Activated naive CD8-positive, alpha-beta T cell treated with anti-CD3 and anti-CD28 coated beads, Interleukin-2, amount 10 ng/mL, durations not matched to agents 7 days and 5 days (primary cell): ENCODE measurements around the gene PRAMEF6. TPM values are rescaled to one million over a fixed set of nuclear protein-coding genes. Genes with fewer than 3 reads are reported as not detected.
"Not testable (repeated sequence)": the region's sequence is repeated elsewhere in the genome, so short reads cannot be mapped to it uniquely, and the experiment has no call there.

Experiments used
- ATAC-seq: fragments of 150-1000 bp; cut with Tn5 transposase; one replicate; pipeline ENCODE4 v1.10.0; 2021; ENCODE audit warnings: low read depth, moderate library complexity
- POLR2A ChIA-PET: fragments of 350-600 bp; sonication (Branson Sonifier 250); formaldehyde crosslinking; loops from one replicate; lab custom pipeline; 2021; ENCODE audit warnings: antibody characterized with exemption; lab: Charles Lee
- DNase-seq: peaks from one replicate; pipeline ENCODE4 v3.0.0; 2021
- H3K27ac Mint-ChIP-seq: one replicate; pipeline ENCODE4 v1.8.0; 2022; ENCODE audit warnings: mild to moderate bottlenecking, mixed read lengths
- H3K27me3 Mint-ChIP-seq: one replicate; pipeline ENCODE4 v1.8.0; 2022; ENCODE audit warnings: mild to moderate bottlenecking, moderate library complexity, mixed read lengths
- H3K36me3 Mint-ChIP-seq: one replicate; pipeline ENCODE4 v1.8.0; 2021; ENCODE audit warnings: mild to moderate bottlenecking, mixed read lengths
- H3K4me1 Mint-ChIP-seq: one replicate; pipeline ENCODE4 v1.8.0; 2021; ENCODE audit warnings: mixed read lengths
- H3K4me3 Mint-ChIP-seq: one replicate; pipeline ENCODE4 v1.8.0; 2022; ENCODE audit warnings: mild to moderate bottlenecking, moderate library complexity, mixed read lengths
- H3K9me3 Mint-ChIP-seq: one replicate; pipeline ENCODE4 v1.8.0; 2021; ENCODE audit warnings: mixed read lengths
- total RNA-seq, 2 experiments: library from RNA; stranded (reverse); gene quantifications; one replicate each; pipeline ENCODE4 v1.2.3, GENCODE V29; 2021

The PRAMEF6 gene
- total RNA-seq: not detected

DNA sequence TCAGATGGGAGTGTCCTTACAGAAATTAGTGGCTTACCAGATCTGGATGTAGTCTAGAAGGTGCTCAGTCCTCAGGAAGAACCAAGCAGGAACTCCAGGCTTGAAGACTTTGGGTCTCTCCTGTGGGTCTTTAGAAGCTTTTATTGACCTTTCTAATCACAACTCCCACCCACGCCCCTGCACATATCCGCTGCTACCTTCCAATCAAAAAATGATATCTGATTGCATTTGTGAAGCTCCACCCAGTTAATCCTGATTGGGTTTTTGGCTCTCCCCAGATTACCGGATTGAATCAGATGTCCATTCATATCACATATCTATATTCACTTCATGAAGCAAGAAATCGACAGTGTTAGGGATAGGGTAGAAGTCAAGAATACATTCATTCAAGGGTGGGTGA, at the start of gene PRAMEF6:
TSS of gene PRAMEF6 (minus strand) at position 101 of the 400 bp plus-strand sequence. CDS start 5,062 bp downstream, outside the sequence.
- DNase-seq, ATAC-seq, POLR2A ChIA-PET, H3K27me3 Mint-ChIP-seq, H3K4me3 Mint-ChIP-seq, H3K27ac Mint-ChIP-seq, H3K36me3 Mint-ChIP-seq, H3K4me1 Mint-ChIP-seq, H3K9me3 Mint-ChIP-seq: not testable (repeated sequence)

DNA sequence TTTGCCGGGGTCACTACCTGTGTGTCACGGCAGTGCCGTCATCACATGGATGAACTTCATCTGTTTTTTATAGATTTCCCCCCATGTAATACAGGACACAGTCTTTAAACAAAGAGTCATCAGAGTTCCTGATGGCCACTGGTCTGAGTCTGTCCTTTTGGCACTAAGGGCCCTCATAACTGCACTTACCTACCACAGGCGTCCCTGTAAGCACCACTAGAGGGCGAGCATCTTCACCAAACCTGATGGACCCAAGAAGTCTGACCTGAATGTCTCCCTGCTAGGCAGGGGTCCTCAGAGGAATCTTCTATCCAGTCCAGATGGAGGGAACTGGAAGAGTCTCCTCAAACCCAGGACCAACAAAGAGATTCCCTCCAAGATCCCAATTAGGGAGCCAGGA, 23.0 kb downstream of the PRAMEF6 start:
- H3K4me3 Mint-ChIP-seq, H3K27ac Mint-ChIP-seq, POLR2A ChIA-PET, H3K27me3 Mint-ChIP-seq, H3K4me1 Mint-ChIP-seq, H3K36me3 Mint-ChIP-seq, ATAC-seq, DNase-seq, H3K9me3 Mint-ChIP-seq: not testable (repeated sequence)

DNA sequence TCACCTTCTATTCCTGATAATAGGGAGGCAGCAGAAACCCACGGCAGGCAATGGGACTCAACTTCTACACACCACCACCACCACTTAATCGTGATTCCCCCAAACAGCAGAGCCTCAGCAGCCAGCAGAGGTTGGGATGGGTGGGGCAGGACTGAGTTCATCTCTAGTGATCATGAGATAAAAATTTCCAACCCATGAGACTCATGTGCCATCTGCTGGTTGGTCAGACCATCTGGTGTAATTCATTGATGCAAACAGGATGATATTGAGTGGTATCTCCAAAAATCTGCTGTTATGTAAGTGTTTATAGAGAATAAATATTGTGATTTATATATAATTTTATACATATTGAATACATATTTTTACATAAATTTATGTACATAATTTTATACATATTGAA, 25.6 kb downstream of the PRAMEF6 start:
- H3K27me3 Mint-ChIP-seq, ATAC-seq, H3K4me3 Mint-ChIP-seq, H3K27ac Mint-ChIP-seq, H3K4me1 Mint-ChIP-seq, DNase-seq, H3K9me3 Mint-ChIP-seq, H3K36me3 Mint-ChIP-seq, POLR2A ChIA-PET: not testable (repeated sequence)

DNA sequence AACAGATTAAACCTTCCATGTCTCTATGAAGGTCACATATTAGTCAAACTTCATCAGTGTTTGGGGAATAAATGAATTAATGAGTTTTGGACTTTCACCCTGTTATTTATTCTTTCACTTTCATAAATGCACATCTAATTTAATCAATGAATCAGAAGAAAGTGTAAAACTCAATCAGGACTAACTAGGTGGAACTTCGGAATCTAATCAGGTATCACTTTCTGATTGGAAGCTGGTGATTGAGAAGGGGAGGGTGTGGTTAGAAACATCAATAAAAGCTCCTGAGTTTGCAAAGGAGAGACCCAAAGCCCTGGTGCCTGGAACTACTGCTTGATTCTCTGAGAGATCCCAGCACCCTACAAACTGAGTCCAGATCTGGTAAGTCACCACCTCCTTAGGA, 31.1 kb downstream of the PRAMEF6 start, which contains the start of gene PRAMEF7:
TSS of gene PRAMEF7 (plus strand) at position 301 of the 400 bp plus-strand sequence. CDS start 1,083 bp downstream, outside the sequence.
- H3K4me1 Mint-ChIP-seq, H3K27ac Mint-ChIP-seq, H3K27me3 Mint-ChIP-seq, H3K36me3 Mint-ChIP-seq, H3K4me3 Mint-ChIP-seq, H3K9me3 Mint-ChIP-seq, DNase-seq, ATAC-seq, POLR2A ChIA-PET: not testable (repeated sequence)

DNA sequence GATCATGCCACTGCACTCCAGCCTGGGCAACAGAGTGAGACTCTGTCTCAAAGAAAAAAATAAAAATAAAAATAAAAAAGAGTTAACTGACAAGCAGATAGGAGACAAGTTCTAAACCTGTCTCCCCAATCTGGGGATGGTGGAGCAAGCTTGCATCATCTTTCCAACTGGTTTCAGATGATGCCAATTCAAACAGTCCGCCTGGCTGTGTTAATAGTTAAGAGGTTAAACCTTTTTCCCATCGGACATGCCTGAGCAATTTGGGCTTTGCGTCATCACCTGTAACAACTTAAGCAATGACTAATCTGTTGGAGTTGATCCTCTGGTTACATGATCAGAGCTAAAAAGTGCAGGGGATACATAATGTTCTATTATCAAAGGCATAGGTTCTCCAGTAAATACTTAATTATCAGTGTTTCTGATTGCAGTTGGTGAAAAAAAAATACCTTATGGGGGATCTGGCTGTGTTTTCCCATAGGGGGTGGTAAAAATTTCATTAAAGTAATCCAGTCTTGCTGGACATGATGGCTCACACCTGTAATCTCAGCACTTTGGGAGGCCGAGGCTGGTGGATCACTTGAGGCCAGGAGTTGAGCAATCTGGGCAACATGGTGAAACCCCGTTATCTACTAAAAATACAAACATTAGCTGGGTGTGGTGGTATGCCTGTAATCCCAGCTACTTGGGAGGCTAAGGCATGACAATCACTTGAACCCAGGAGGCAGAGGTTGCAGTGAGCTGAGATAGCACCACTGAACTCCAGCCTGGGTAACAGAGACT, 43.4 kb downstream of the PRAMEF6 start:
- POLR2A ChIA-PET, H3K9me3 Mint-ChIP-seq, H3K36me3 Mint-ChIP-seq, H3K27ac Mint-ChIP-seq, H3K4me3 Mint-ChIP-seq, ATAC-seq, DNase-seq, H3K27me3 Mint-ChIP-seq, H3K4me1 Mint-ChIP-seq: not testable (repeated sequence)

DNA sequence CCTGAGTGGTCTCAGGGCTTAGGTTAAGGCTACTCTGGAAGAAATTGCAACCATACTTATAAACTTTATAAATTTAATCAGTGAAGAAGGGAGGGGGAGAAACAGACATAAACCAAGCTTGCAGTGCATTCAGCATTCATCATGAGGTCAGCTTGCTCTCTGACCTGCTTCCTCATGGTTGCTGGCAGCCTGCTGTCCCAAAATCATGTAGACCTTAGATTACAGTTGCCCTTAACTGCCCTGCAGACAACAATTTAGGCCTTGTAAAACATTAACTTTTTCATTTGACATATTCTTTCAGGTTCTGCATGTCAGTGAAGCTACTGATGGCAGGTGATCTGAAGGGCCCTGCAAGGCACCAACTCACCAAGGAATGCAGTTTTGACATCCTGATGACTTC, 48.2 kb downstream of the PRAMEF6 start:
- H3K4me1 Mint-ChIP-seq, H3K4me3 Mint-ChIP-seq, DNase-seq, H3K9me3 Mint-ChIP-seq, POLR2A ChIA-PET, H3K36me3 Mint-ChIP-seq, H3K27me3 Mint-ChIP-seq, ATAC-seq, H3K27ac Mint-ChIP-seq: not testable (repeated sequence)

DNA sequence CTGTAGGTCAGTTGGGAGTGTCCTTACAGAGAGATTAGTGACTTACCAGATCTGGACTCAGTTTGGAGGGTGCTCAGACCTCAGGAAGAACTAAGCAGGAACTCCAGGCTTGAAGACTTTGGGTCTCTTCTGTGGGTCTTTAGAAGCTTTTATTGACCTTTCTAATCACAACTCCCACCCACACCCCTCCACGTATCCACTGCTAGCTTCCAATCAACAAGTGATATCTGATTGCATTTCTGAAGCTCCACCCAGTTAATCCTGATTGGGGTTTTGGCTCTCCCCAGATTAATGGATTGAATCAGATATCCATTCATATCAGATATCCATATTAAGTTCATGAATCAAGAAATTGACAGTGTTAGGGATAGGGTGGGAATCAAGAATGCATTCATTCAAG, 49.2 kb downstream of the PRAMEF6 start, which contains the start of gene PRAMEF10:
TSS of gene PRAMEF10 (minus strand) at position 101 of the 400 bp plus-strand sequence. CDS start 2,423 bp downstream, outside the sequence.
- H3K9me3 Mint-ChIP-seq, H3K4me3 Mint-ChIP-seq, ATAC-seq, DNase-seq, H3K27ac Mint-ChIP-seq, H3K36me3 Mint-ChIP-seq, H3K27me3 Mint-ChIP-seq, H3K4me1 Mint-ChIP-seq, POLR2A ChIA-PET: not testable (repeated sequence)

Other genes with a start within 250 kb of the PRAMEF6 start
- not detected for gene AADACL3, start 231.5 kb downstream of the PRAMEF6 start, total RNA-seq
- not detected for gene CFAP107, start 201.4 kb downstream of the PRAMEF6 start, total RNA-seq
- not detected for gene PRAMEF12, start 173.8 kb downstream of the PRAMEF6 start, total RNA-seq
- gene PRAMEF1, start 156.2 kb downstream of the PRAMEF6 start, total RNA-seq: not detected
- gene PRAMEF11, start 116.2 kb downstream of the PRAMEF6 start, total RNA-seq: not detected
- not detected for gene HNRNPCL1, start 98.9 kb downstream of the PRAMEF6 start, total RNA-seq
- not detected for gene PRAMEF2, start 90.5 kb downstream of the PRAMEF6 start, total RNA-seq
- not detected for gene PRAMEF4, start 61.4 kb downstream of the PRAMEF6 start, total RNA-seq
- gene PRAMEF10, start 49.3 kb downstream of the PRAMEF6 start, total RNA-seq: not detected
- not detected for gene PRAMEF7, start 31.0 kb downstream of the PRAMEF6 start, total RNA-seq
- not detected for gene PRAMEF27, start 109.0 kb upstream of the PRAMEF6 start, total RNA-seq
- not detected for gene HNRNPCL3, start 113.2 kb upstream of the PRAMEF6 start, total RNA-seq
- not detected for gene PRAMEF25, start 123.2 kb upstream of the PRAMEF6 start, total RNA-seq
- not detected for gene HNRNPCL2, start 169.3 kb upstream of the PRAMEF6 start, total RNA-seq
- not detected for gene PRAMEF26, start 208.4 kb upstream of the PRAMEF6 start, total RNA-seq
- not detected for gene HNRNPCL4, start 218.1 kb upstream of the PRAMEF6 start, total RNA-seq
- gene PRAMEF9, start 224.3 kb upstream of the PRAMEF6 start, total RNA-seq: not detected